Ishikawa (cell line): ENCODE data around the gene PSMA8.

Experiments used
- CEBPB ChIP-seq: IDR thresholded peaks from 2 replicates; pipeline ENCODE4 v1.6.1; 2012
- CREB1 ChIP-seq: IDR thresholded peaks from 2 replicates; pipeline ENCODE4 v1.6.1; 2012; ENCODE audit warnings: low read depth
- EGR1 ChIP-seq: IDR thresholded peaks from 2 replicates; pipeline ENCODE4 v1.6.1; 2012
- EP300 ChIP-seq: IDR thresholded peaks from 2 replicates; pipeline ENCODE4 v1.6.1; 2012; ENCODE audit warnings: borderline replicate concordance
- FOXM1 ChIP-seq: IDR thresholded peaks from 2 replicates; pipeline ENCODE4 v1.6.1; 2012; ENCODE audit warnings: low read depth, borderline replicate concordance
- NFIC ChIP-seq: IDR thresholded peaks from 2 replicates; pipeline ENCODE4 v1.6.1; 2012
- RAD21 ChIP-seq: IDR thresholded peaks from 2 replicates; pipeline ENCODE4 v1.6.1; 2012; ENCODE audit warnings: low read depth
- TAF1 ChIP-seq: IDR thresholded peaks from 2 replicates; pipeline ENCODE4 v1.6.1; 2012; ENCODE audit warnings: low read depth, mild to moderate bottlenecking
- TCF12 ChIP-seq: IDR thresholded peaks from 2 replicates; pipeline ENCODE4 v1.6.1; 2012; ENCODE audit warnings: low read depth
- TEAD4 ChIP-seq: IDR thresholded peaks from 2 replicates; pipeline ENCODE4 v1.6.1; 2012
- YY1 ChIP-seq: IDR thresholded peaks from 2 replicates; pipeline ENCODE4 v1.6.1; 2012; ENCODE audit warnings: low read depth
- ZBTB7A ChIP-seq: IDR thresholded peaks from 2 replicates; pipeline ENCODE4 v1.6.1; 2012; ENCODE audit warnings: low read depth
- TF ChIP-seq, protein P1 (sequence below): IDR thresholded peaks from 2 replicates; pipeline ENCODE4 v1.6.1; 2012; ENCODE audit warnings: low read depth, mild to moderate bottlenecking
- TF ChIP-seq, protein P2 (sequence below): IDR thresholded peaks from 2 replicates; pipeline ENCODE4 v1.6.1; 2012
- TF ChIP-seq, protein P3 (sequence below): IDR thresholded peaks from 2 replicates; pipeline ENCODE4 v1.6.1; 2012

PSMA8 gene

DNA sequence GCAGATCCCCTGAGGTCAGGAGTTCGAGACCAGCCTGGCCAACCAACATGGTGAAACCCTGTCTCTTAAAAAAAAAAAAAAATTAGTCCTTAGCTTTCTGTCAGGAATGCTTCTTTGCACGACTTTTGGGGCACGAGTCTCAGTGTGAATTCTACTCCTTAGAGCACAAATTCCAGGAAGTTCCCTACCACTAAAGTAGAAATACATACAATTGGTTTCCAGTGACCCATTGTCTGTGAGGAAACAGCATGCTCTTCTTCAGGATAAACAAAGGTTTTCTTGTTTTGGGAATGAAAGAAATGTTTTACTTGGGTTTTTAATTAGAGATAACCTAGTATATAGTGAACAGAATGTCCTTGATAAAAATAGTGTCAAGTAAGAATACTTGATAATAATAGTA lies 23.7 kb downstream of the PSMA8 start:
- TF ChIP-seq YY1 (no peak), CEBPB (no peak), ZBTB7A (no peak), NFIC (no peak), CREB1 (no peak)
- TF ChIP-seq, protein P1, sequence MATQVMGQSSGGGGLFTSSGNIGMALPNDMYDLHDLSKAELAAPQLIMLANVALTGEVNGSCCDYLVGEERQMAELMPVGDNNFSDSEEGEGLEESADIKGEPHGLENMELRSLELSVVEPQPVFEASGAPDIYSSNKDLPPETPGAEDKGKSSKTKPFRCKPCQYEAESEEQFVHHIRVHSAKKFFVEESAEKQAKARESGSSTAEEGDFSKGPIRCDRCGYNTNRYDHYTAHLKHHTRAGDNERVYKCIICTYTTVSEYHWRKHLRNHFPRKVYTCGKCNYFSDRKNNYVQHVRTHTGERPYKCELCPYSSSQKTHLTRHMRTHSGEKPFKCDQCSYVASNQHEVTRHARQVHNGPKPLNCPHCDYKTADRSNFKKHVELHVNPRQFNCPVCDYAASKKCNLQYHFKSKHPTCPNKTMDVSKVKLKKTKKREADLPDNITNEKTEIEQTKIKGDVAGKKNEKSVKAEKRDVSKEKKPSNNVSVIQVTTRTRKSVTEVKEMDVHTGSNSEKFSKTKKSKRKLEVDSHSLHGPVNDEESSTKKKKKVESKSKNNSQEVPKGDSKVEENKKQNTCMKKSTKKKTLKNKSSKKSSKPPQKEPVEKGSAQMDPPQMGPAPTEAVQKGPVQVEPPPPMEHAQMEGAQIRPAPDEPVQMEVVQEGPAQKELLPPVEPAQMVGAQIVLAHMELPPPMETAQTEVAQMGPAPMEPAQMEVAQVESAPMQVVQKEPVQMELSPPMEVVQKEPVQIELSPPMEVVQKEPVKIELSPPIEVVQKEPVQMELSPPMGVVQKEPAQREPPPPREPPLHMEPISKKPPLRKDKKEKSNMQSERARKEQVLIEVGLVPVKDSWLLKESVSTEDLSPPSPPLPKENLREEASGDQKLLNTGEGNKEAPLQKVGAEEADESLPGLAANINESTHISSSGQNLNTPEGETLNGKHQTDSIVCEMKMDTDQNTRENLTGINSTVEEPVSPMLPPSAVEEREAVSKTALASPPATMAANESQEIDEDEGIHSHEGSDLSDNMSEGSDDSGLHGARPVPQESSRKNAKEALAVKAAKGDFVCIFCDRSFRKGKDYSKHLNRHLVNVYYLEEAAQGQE: no peak

DNA sequence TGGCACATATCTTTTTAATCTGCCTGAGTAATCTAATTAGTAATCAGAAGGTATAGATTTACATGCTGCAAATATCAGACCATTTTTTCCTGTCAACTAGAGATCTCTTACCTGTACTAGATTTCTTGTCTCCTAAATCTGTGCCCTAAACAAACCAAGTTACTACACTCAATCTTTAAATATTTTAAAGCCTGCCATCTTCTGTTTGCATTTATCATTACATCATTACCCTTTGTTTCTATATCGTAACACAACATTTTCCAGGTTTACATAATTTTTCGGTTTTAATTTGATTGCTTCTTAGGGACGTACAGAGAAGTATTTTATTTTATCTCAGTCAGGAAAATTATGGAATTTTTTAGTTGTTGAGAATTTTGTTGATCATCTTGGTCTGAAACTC lies 25.7 kb downstream of the PSMA8 start:
- TF ChIP-seq, protein P2, sequence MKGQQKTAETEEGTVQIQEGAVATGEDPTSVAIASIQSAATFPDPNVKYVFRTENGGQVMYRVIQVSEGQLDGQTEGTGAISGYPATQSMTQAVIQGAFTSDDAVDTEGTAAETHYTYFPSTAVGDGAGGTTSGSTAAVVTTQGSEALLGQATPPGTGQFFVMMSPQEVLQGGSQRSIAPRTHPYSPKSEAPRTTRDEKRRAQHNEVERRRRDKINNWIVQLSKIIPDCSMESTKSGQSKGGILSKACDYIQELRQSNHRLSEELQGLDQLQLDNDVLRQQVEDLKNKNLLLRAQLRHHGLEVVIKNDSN: no peak
- TF ChIP-seq RAD21: peak; percentile 23; the same call in 1 of the 2 replicates

DNA sequence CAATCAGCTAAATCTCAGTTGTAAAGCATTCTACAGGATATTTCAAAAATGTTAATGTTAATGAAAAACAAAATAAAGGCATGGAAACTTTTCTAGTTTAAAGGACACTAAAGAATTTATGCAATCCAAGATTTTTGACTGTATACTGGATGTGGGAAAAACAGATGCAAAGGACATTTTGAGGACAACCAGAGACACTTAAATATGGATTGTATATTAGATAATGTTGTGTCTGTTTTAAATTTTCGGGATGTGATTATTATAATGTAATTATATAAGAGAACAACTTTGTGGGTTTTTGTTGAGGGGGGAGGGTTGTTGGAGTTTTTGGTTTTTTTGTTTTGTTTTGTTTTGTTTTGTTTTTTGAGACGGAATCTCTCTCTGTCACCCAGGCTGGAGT lies 30.9 kb downstream of the PSMA8 start:
- no peak for TF ChIP-seq TAF1
- TF ChIP-seq TCF12: no peak
- TF ChIP-seq, protein P2: no peak
- no peak for TF ChIP-seq EGR1
- TF ChIP-seq, protein P3, sequence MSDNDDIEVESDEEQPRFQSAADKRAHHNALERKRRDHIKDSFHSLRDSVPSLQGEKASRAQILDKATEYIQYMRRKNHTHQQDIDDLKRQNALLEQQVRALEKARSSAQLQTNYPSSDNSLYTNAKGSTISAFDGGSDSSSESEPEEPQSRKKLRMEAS: no peak
- TF ChIP-seq EP300: no peak
- TF ChIP-seq CEBPB: no peak
- TF ChIP-seq, protein P1: no peak
- no peak for TF ChIP-seq YY1
- TF ChIP-seq ZBTB7A: no peak
- no peak for TF ChIP-seq NFIC
- no peak for TF ChIP-seq FOXM1
- TF ChIP-seq RAD21: no peak

DNA sequence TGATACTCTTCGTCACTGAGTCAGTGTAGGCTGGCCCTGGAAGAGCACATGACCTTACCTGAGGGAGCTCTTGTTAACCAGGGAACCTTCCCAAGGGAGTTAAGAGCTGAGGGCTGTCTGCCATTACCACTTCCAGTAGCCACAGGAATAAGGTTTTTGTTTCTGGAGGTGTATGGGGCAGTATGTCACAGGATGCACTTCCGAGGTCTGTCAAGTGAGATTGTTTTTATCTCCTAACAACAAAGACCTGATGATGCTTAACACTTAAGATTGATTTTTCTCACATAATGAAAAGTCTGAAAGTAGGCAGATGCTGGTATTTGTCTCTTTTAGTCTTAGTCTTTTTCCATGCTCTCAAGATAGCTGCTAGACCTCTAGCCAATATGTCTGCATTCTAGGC lies 41.8 kb downstream of the PSMA8 start:
- TF ChIP-seq NFIC: no peak
- TF ChIP-seq TCF12: no peak
- TF ChIP-seq, protein P2: no peak
- TF ChIP-seq, protein P3: no peak
- TF ChIP-seq, protein P1: no peak
- TF ChIP-seq CEBPB: no peak
- TF ChIP-seq RAD21: no peak
- TF ChIP-seq TEAD4: no peak
- TF ChIP-seq CREB1: no peak
- TF ChIP-seq EP300: no peak
- TF ChIP-seq ZBTB7A: no peak
- TF ChIP-seq YY1: no peak

DNA sequence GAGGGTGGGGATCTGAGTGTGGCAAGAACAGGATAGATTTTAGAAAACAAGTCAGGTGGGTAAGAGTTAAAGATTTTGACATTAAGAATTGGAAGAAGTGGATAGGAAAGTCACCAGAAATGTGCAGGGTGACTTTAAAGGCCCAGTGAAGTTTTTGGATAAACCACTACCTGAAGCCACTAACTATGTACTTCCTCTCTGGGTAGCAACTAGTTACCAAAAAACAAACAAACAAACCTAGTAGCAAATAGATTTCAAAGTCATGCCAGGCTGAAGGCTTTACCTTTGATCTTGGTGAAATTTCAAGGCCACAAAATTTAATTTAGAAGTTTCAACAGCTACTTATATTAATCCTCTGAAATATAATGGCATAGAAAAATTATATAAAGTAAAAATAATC lies 42.5 kb downstream of the PSMA8 start:
- no peak for TF ChIP-seq RAD21
- TF ChIP-seq EGR1: no peak
- TF ChIP-seq FOXM1: no peak
- no peak for TF ChIP-seq YY1
- TF ChIP-seq, protein P3: no peak
- no peak for TF ChIP-seq CREB1
- no peak for TF ChIP-seq TAF1
- no peak for TF ChIP-seq CEBPB
- TF ChIP-seq, protein P2: no peak
- no peak for TF ChIP-seq TEAD4
- no peak for TF ChIP-seq EP300
- TF ChIP-seq, protein P1: no peak
- TF ChIP-seq TCF12: no peak
- no peak for TF ChIP-seq ZBTB7A
- no peak for TF ChIP-seq NFIC
